Fibroblast of the aortic adventitia (primary cell): ENCODE results near the gene CALML6. TPM values are rescaled to one million over a fixed set of nuclear protein-coding genes. Genes with fewer than 3 reads are reported as not detected.

ENCODE experiments used
- DNase-seq: peaks from one replicate; pipeline ENCODE4 v3.0.0-alpha.2; 2010; ENCODE audit warnings: low read depth
- H3K4me3 ChIP-seq: 2 replicates; pipeline ENCODE4 v1.5.1; 2011; ENCODE audit warnings: low read depth, mild to moderate bottlenecking, control low read depth, low read length, moderate library complexity
- CTCF ChIP-seq: IDR thresholded peaks from 2 replicates; pipeline ENCODE4 v1.5.1; 2011; ENCODE audit warnings: mild to moderate bottlenecking, low read length, control low read depth, inconsistent platforms; ENCODE audit not compliant: insufficient read depth
- total RNA-seq: library from RNA; depleted of rRNA; stranded (reverse); fragments of >200 nt; gene quantifications from 2 replicates; pipeline ENCODE4 v1.2.3, GENCODE V29; 2012; ENCODE audit warnings: low replicate concordance

CALML6 gene
- total RNA-seq, 1 donor: 0.36 TPM

DNA sequence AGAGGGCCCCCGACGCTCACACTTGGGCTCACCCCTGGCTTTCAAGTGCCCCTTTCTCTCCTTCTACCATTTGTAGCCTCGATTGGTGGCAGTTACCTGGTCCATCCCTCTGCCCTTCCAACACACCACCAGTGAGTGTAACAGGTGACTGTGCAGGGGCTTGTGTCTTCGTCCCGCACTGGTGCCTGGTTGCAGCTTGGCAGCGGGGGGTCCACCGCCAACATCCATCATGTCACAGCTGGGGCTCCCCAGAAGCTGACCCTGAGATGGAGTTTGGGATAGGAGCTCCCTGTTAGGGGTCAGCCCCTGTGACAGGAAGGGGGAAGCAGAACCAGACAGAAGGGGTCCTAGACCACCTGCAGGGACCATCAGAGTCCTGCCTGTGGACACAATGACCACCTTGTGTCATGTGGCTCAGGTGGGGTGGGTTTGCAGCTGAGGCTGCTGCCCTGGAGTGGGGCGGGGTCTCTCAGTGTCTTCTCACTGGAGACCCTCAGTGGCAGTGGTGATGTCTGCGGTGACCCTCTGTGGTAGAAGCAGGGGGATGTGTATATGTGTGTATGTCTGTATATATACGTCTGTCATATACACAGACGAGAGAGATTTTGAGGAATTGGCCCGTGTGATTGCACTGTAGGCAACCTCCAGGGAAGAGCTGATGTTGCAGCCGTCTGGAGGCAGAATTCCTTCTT, 3.6 kb upstream of the CALML6 start:
- TF ChIP-seq CTCF: no peak
- DNase-seq: no peak
- no peak overlapping the region for H3K4me3 ChIP-seq

DNA sequence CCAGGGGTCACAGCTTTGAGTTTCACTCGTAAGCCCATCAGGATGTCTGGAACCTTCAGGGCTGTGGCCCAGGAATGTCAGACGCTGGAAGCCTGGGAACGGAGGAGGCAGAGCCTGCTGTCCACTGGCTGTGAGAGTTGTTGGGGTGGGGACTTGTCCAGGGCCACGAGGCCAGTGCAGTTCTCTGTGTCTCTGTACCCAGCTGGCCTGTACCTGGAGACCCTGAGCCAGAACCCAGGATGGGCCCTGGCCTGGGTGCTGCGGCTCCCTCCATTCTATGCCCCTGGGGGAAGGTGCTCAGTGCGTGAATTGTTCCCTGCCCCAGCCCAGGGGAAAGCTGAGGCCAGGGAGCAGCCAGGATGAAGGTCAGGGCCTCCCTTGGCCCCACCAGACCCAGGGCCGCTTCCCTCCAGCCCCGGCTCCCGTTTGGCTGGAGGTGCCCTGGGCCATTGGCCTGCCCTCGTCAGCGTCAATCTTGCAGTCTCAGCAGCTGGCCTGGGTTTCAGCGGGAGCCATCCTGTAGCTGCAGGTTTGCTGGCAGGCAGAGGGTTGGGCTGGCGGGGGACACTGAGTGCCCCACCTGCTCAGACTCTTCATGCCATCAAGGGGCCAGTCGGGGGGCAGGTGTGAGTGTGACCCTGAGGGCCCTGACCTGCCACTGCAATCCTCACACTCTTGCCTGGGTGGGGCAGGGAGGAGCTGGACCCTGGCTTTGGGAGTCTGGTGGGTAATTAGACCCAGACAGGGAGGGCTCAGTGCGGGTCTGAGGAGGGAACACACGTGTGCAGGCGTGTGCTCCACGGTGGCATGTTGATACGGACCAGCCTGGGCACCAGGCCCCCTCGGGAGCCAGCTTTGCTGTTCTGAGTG, 724 bp upstream of the CALML6 start:
- H3K4me3 ChIP-seq: no peak overlapping the region
- TF ChIP-seq CTCF: no peak
- DNase-seq: no peak

DNA sequence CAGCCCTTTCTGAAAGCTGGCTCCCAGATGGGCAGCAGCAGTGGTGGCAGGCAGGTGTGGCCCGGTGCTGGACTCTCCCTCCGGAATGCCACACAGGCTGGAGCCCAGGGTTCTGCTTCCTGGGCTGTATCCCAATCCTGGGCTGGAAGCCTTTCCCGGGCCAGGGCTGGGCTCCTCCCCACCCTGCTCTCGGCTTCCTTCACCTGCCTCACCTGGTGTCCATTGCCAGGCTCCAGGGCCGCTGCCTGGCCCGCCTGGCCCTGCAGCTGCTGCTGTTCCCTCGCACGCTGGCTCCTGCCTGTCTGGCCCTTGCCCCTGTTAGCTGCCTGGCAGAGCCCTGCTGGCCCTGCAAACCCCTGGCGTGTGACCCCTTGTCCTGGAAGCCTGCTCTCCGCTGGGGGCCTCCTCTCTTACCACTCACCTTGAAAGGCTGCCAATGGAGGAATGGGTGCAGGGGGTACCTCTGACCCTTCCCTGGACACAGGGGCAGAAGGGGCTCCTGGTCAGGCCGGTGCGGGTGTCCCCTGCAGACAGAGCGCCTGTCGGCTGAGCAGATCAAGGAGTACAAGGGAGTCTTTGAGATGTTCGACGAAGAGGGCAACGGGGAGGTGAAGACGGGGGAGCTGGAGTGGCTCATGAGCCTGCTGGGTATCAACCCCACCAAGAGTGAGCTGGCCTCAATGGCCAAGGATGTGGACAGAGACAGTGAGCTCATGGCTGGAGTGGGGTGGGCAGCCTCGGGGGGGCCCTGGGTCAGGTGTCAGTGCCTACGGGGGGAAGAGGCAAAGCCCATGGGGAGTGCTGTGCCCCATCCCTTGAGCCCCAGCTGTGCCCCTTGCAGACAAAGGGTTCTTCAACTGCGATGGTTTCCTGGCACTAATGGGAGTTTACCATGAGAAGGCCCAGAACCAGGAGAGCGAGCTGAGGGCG, 1.1 kb downstream of the CALML6 start:
- no peak for TF ChIP-seq CTCF
- no peak for DNase-seq
- H3K4me3 ChIP-seq: no peak overlapping the region

DNA sequence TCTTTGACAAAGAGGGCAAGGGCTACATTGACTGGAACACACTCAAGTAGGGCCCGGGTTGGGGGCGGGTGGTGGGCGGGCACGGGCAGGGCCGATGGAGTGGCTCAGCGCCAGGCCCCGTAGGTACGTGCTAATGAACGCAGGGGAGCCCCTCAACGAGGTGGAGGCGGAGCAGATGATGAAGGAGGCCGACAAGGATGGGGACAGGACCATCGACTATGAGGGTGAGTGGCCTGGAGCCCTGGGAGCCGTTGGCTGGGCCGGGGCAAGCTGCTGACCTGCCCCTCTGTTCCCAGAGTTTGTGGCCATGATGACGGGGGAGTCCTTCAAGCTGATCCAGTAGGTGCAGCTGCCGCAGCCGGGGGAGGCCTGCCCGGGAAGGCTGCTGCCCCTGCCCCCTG, 1.8 kb downstream of the CALML6 start:
- no peak for DNase-seq
- no peak overlapping the region for H3K4me3 ChIP-seq
- TF ChIP-seq CTCF: no peak

DNA sequence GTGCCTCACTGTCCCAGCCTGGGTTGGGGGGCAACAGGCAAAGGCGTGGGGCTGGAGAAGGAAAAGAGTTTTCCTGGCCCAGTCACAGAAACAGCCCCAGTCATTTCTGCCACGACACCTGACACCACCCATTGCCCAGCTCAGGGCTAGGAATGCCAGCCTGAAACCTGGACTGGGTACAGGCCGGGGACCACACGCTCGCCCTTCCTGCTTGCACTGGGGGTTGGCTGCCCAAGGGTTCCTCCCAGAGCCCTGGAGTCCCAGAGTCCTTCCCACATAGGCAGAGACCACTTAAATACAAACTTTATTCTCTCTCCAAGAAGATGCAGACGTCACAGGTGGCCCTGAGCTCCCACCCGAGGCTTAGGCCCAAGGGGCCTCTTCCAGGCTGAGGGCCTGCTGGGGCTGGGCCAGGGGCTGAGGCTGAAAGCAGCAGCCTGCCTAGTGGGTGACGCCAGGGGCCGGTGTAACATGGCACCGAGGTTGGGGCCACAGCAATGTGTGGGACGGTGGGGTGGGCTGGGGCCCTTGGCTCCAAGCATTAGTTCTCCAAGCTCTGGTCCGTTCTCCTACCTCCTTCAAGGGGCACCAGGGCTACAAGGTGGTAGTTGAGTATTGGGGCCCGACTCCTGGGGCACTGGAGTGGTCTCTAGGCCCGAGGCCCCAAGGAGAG, 2.4 kb downstream of the CALML6 start:
- no peak for TF ChIP-seq CTCF
- DNase-seq: no peak
- no peak overlapping the region for H3K4me3 ChIP-seq
